Prostate gland (tissue), 2 donors: ENCODE measurements around the gene ADAMTSL3.

Experiments used
- POLR2A ChIP-seq: fragments of 450-650 bp; IDR thresholded peaks from one replicate; pipeline ENCODE4 v1.6.1; 2016; ENCODE audit warnings: antibody characterized with exemption, mild to moderate bottlenecking
- POLR2AphosphoS5 ChIP-seq: sonication (generic); formaldehyde crosslinking; IDR thresholded peaks from one replicate; pipeline ENCODE4 v1.6.1; 2017; ENCODE audit warnings: antibody characterized with exemption
- TF ChIP-seq, protein P1 (sequence below), 4 experiments: fragments of 200-600 bp in 2 of 4; fragments of 450-650 bp in 2 of 4; sonication (generic) in 2 of 4; IDR thresholded peaks; 1 replicate in 3 of 4; 2 replicates in 1 of 4; pipeline ENCODE4 v1.5.1; 2016 to 2019; ENCODE audit warnings: antibody characterized with exemption in 4 of 4, mild to moderate bottlenecking in 2 of 4, moderate library complexity in 2 of 4

DNA sequence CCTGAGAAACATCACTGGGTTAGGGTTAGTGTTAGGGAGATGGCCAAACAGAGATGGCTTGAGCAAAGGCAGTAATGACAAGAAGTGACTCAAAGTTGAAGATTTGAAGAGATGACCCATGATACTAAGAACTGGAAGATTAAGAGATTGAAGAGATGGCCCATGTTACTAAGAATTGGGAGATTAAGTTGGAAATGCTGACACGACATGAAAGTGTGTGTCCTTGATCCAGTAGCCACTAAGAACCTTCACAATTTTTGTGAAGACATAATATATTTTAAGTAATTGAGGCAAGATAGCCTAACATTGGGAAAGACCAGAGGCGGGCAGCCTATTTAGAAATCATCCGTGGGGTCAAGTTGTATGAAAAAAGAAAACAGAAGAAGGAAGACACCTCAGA, 239.4 kb downstream of the ADAMTSL3 start:
- TF ChIP-seq POLR2A (no peak), POLR2AphosphoS5 (no peak)
- TF ChIP-seq, protein P1, sequence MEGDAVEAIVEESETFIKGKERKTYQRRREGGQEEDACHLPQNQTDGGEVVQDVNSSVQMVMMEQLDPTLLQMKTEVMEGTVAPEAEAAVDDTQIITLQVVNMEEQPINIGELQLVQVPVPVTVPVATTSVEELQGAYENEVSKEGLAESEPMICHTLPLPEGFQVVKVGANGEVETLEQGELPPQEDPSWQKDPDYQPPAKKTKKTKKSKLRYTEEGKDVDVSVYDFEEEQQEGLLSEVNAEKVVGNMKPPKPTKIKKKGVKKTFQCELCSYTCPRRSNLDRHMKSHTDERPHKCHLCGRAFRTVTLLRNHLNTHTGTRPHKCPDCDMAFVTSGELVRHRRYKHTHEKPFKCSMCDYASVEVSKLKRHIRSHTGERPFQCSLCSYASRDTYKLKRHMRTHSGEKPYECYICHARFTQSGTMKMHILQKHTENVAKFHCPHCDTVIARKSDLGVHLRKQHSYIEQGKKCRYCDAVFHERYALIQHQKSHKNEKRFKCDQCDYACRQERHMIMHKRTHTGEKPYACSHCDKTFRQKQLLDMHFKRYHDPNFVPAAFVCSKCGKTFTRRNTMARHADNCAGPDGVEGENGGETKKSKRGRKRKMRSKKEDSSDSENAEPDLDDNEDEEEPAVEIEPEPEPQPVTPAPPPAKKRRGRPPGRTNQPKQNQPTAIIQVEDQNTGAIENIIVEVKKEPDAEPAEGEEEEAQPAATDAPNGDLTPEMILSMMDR (IDR thresholded peaks at IDR 0.05) = no peak
